PC-9 (cell line): Measurements from ENCODE around the gene KIF6.

Experiments used
- EZH2 ChIP-seq: fragments of 200-600 bp; sonication (generic); IDR thresholded peaks from 2 replicates; pipeline ENCODE4 v1.8.0; 2017; ENCODE audit warnings: antibody characterized with exemption, low read depth
- TF ChIP-seq, protein P1 (sequence below): fragments of 200-600 bp; sonication (generic); conservative IDR thresholded peaks from 2 replicates; pipeline ENCODE4 v1.6.1; 2017; ENCODE audit warnings: mixed run types, antibody characterized with exemption, mild to moderate bottlenecking, moderate library complexity

DNA sequence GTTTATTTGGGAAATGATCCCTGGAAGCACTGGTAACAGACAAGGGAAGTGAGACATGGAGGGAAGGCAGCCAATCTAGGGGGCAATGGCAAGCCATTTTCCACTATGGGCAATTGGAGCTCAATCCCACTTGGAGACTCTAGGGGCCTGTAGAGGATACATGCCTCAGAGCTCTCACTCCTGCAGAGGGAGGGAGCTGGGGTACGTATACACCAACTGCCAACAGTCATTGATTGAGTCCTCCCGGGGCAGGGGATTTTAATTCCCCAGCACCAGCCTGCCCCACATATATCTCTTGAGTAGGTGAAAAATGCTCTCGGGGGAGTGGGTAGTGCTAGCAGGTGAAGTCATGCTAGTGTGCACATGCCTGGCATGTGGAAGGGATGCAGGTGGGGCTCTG is 323.8 kb downstream of the KIF6 start:
- TF ChIP-seq, protein P1, sequence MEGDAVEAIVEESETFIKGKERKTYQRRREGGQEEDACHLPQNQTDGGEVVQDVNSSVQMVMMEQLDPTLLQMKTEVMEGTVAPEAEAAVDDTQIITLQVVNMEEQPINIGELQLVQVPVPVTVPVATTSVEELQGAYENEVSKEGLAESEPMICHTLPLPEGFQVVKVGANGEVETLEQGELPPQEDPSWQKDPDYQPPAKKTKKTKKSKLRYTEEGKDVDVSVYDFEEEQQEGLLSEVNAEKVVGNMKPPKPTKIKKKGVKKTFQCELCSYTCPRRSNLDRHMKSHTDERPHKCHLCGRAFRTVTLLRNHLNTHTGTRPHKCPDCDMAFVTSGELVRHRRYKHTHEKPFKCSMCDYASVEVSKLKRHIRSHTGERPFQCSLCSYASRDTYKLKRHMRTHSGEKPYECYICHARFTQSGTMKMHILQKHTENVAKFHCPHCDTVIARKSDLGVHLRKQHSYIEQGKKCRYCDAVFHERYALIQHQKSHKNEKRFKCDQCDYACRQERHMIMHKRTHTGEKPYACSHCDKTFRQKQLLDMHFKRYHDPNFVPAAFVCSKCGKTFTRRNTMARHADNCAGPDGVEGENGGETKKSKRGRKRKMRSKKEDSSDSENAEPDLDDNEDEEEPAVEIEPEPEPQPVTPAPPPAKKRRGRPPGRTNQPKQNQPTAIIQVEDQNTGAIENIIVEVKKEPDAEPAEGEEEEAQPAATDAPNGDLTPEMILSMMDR, result no peak
- no peak for TF ChIP-seq EZH2
